ENCODE measurements around the gene KIRREL2. TPM values are rescaled to one million over a fixed set of nuclear protein-coding genes. Genes with fewer than 3 reads are reported as not detected.

KIRREL2 gene
- polyA plus RNA-seq, 4 donors, result 0.10 to 0.62 TPM; not detected in 2

Other genes starting within 250 kb of the KIRREL2 start
- gene HAUS5, start 244.2 kb upstream of the KIRREL2 start, polyA plus RNA-seq, result 10 to 100 TPM in 1 of 4 donors, 1 to 10 TPM in 2, under 1 TPM in 1; 0.67 to 12.6 (median 5.5) TPM
- gene RBM42, start 227.9 kb upstream of the KIRREL2 start, polyA plus RNA-seq, result 10 to 100 TPM; 59.7 to 71.5 (median 64.9) TPM
- 1 to 10 TPM; 2.1 to 7.3 (median 4.2) TPM for gene ETV2, start 215.2 kb upstream of the KIRREL2 start, polyA plus RNA-seq
- 1,000 to 10,000 TPM in 3 of 4 donors, 100 to 1,000 TPM in 1; 326 to 2,391 (median 1,554) TPM for gene COX6B1, start 208.6 kb upstream of the KIRREL2 start, polyA plus RNA-seq
- gene UPK1A, start 190.4 kb upstream of the KIRREL2 start, polyA plus RNA-seq, result under 1 TPM in 1 of 4 donors, not detected in 3; 0.07 TPM
- gene ZBTB32, start 152.4 kb upstream of the KIRREL2 start, polyA plus RNA-seq, result under 1 TPM in 2 of 4 donors, not detected in 2; 0.22 to 0.35 TPM
- 10 to 100 TPM; 21.6 to 47.9 (median 26.3) TPM for gene KMT2B, start 138.9 kb upstream of the KIRREL2 start, polyA plus RNA-seq
- 10 to 100 TPM in 3 of 4 donors, 1 to 10 TPM in 1; 4.3 to 17.8 (median 12.1) TPM for gene IGFLR1, start 114.5 kb upstream of the KIRREL2 start, polyA plus RNA-seq
- gene U2AF1L4, start 111.5 kb upstream of the KIRREL2 start, polyA plus RNA-seq, result 10 to 100 TPM; 14.6 to 99.7 (median 34.7) TPM
- gene PSENEN, start 111.3 kb upstream of the KIRREL2 start, polyA plus RNA-seq, result 10 to 100 TPM; 59.7 to 95.9 (median 70.1) TPM
- gene LIN37, start 108.3 kb upstream of the KIRREL2 start, polyA plus RNA-seq, result 10 to 100 TPM in 3 of 4 donors, 1 to 10 TPM in 1; 9.6 to 58.6 (median 26.7) TPM
- gene HSPB6, start 99.9 kb upstream of the KIRREL2 start, polyA plus RNA-seq, result 10 to 100 TPM in 2 of 4 donors, 1 to 10 TPM in 2; 2.0 to 41.7 (median 11.5) TPM
- gene PROSER3, start 98.7 kb upstream of the KIRREL2 start, polyA plus RNA-seq, result 10 to 100 TPM in 2 of 4 donors, 1 to 10 TPM in 2; 1.8 to 15.0 (median 6.2) TPM
- gene ARHGAP33, start 81.3 kb upstream of the KIRREL2 start, polyA plus RNA-seq, result 10 to 100 TPM in 1 of 4 donors, 1 to 10 TPM in 3; 1.1 to 16.2 (median 5.0) TPM
- under 1 TPM in 2 of 4 donors, not detected in 2; 0.24 to 0.54 TPM for gene PRODH2, start 44.1 kb upstream of the KIRREL2 start, polyA plus RNA-seq
- gene NPHS1, start 4.4 kb upstream of the KIRREL2 start, polyA plus RNA-seq, result under 1 TPM in 2 of 4 donors, not detected in 2; 0.06 to 0.52 TPM
- gene APLP1, start 11.7 kb downstream of the KIRREL2 start, polyA plus RNA-seq, result 10 to 100 TPM in 1 of 4 donors, 1 to 10 TPM in 2, not detected in 1; 3.6 to 13.8 (median 4.7) TPM
- 1 to 10 TPM; 5.1 to 7.6 (median 6.4) TPM for gene NFKBID, start 43.6 kb downstream of the KIRREL2 start, polyA plus RNA-seq
- 10 to 100 TPM in 2 of 4 donors, 1 to 10 TPM in 2; 2.7 to 17.6 (median 11.0) TPM for gene HCST, start 45.6 kb downstream of the KIRREL2 start, polyA plus RNA-seq
- gene TYROBP, start 51.4 kb downstream of the KIRREL2 start, polyA plus RNA-seq, result 100 to 1,000 TPM in 1 of 4 donors, 10 to 100 TPM in 3; 15.9 to 128 (median 63.8) TPM
- gene LRFN3, start 79.5 kb downstream of the KIRREL2 start, polyA plus RNA-seq, result 10 to 100 TPM in 2 of 4 donors, 1 to 10 TPM in 2; 3.5 to 11.7 (median 8.7) TPM
- gene SDHAF1, start 138.3 kb downstream of the KIRREL2 start, polyA plus RNA-seq, result 10 to 100 TPM; 27.8 to 58.4 (median 36.4) TPM
- gene SYNE4, start 151.9 kb downstream of the KIRREL2 start, polyA plus RNA-seq, result 10 to 100 TPM in 1 of 4 donors, 1 to 10 TPM in 3; 3.0 to 16.0 (median 3.7) TPM
- 10 to 100 TPM; 14.3 to 19.7 (median 15.6) TPM for gene ALKBH6, start 157.3 kb downstream of the KIRREL2 start, polyA plus RNA-seq
- 1 to 10 TPM in 3 of 4 donors, under 1 TPM in 1; 0.45 to 7.5 (median 4.6) TPM for gene CLIP3, start 176.0 kb downstream of the KIRREL2 start, polyA plus RNA-seq
- 1 to 10 TPM; 5.3 to 8.9 (median 6.6) TPM for gene THAP8, start 197.4 kb downstream of the KIRREL2 start, polyA plus RNA-seq
- 1 to 10 TPM in 2 of 4 donors, under 1 TPM in 2; 0.22 to 5.0 (median 1.4) TPM for gene WDR62, start 198.0 kb downstream of the KIRREL2 start, polyA plus RNA-seq

Data from small intestine (tissue), 4 donors.